Memory B cell (primary cell): ENCODE measurements around the gene PTGDR.

Experiments used
- ATAC-seq: fragments of 150-1000 bp; cut with Tn5 transposase; 2 replicates; pipeline ENCODE4 v1.10.0; 2021; ENCODE audit warnings: low read depth, mild to moderate bottlenecking, moderate library complexity
- DNase-seq, 2 donors: peaks; one replicate each; pipeline ENCODE4 v3.0.0; 2022; ENCODE audit warnings: low spot score in 2 of 2
- H3K27ac Mint-ChIP-seq: one replicate; pipeline ENCODE4 v1.8.0; 2022; ENCODE audit warnings: mild to moderate bottlenecking, moderate library complexity, mixed read lengths
- H3K27me3 Mint-ChIP-seq: one replicate; pipeline ENCODE4 v1.8.0; 2022; ENCODE audit warnings: mixed read lengths
- H3K36me3 Mint-ChIP-seq: one replicate; pipeline ENCODE4 v1.8.0; 2022; ENCODE audit warnings: mild to moderate bottlenecking, mixed read lengths
- H3K4me1 Mint-ChIP-seq: one replicate; pipeline ENCODE4 v1.8.0; 2022; ENCODE audit warnings: mixed read lengths
- H3K4me3 Mint-ChIP-seq: one replicate; pipeline ENCODE4 v1.8.0; 2022; ENCODE audit warnings: mild to moderate bottlenecking, moderate library complexity, mixed read lengths
- H3K9me3 Mint-ChIP-seq: one replicate; pipeline ENCODE4 v1.8.0; 2022; ENCODE audit warnings: mixed read lengths

PTGDR gene

DNA sequence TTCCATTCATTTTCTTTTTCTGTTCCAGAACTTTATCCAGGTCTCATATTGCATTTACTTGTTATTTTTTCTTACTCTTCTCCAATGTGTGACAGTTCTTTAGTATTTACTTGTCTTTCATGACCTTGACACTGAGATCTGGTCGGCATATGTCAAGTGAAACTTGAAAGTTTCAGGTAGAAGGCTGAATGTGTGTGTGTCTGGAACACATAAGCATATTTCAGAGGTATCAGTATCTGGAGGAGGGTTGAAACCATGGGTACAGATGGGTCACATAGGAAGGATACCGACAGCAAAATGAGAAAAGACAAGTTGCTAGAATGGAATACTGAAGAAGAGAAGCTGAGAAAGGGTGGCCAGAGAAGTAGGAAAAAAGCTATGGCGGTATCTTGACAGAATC lies 22.5 kb upstream of the PTGDR start:
- Mint-ChIP-seq H3K9me3 (peaks cover 4% of the 10 kb centered on the region), H3K27me3 (peaks cover 4% of the 10 kb centered on the region), H3K36me3 (peaks cover 3% of the 10 kb centered on the region), H3K27ac (no peak overlapping the region), H3K4me3 (no peak overlapping the region), H3K4me1 (peaks cover 7% of the 10 kb centered on the region)
- ATAC-seq (no peak), DNase-seq (no peak)

DNA sequence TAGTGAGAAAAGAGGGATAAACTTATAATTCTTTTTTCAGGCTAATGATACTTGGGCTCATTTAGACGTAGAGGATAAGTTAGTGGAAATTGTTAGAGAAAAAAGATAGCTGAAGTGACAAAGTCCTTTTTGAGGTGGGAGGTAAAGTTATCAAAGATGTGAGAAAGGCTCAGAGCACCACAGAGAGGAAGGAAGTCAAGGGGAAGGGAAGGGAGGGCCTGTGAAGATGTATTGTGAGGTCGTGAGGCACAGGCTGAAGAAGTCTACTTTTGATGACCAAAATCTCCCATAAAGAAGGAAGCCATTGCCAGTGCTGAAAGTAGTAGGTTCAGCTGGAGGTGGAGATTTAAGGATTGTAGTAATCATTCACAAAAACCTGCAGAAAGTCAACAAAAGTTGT lies 19.4 kb upstream of the PTGDR start:
- no peak for ATAC-seq
- H3K4me1 Mint-ChIP-seq = peaks cover 6% of the 10 kb centered on the region
- no peak for DNase-seq
- peaks cover 3% of the 10 kb centered on the region for H3K36me3 Mint-ChIP-seq
- peaks cover 5% of the 10 kb centered on the region for H3K27me3 Mint-ChIP-seq
- no peak overlapping the region for H3K4me3 Mint-ChIP-seq
- no peak overlapping the region for H3K27ac Mint-ChIP-seq
- H3K9me3 Mint-ChIP-seq = peaks cover 4% of the 10 kb centered on the region

DNA sequence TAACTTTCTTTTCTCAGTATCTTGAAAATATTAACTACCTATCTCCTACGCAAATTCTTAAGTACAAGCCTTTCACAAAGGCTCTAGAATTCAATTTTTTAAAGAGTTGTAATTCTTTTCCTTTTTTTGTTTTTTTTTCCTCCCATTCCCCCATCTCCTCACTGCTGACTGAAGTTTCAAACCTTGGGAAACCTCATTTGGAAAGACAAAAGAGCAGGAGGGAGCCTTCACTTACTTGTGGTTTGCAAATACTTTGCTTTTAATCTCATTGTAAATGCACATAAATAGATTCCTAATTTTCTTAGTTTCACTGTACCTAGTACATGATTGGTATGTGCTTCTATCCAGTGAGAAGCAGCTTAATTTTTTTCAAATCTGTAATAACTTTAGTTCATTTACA lies 15.8 kb upstream of the PTGDR start:
- ATAC-seq (no peak), DNase-seq (no peak)
- Mint-ChIP-seq H3K36me3 (peaks cover 3% of the 10 kb centered on the region), H3K4me3 (no peak overlapping the region), H3K4me1 (peaks cover 6% of the 10 kb centered on the region), H3K9me3 (peaks cover 4% of the 10 kb centered on the region), H3K27me3 (peaks cover 11% of the 10 kb centered on the region), H3K27ac (no peak overlapping the region)

DNA sequence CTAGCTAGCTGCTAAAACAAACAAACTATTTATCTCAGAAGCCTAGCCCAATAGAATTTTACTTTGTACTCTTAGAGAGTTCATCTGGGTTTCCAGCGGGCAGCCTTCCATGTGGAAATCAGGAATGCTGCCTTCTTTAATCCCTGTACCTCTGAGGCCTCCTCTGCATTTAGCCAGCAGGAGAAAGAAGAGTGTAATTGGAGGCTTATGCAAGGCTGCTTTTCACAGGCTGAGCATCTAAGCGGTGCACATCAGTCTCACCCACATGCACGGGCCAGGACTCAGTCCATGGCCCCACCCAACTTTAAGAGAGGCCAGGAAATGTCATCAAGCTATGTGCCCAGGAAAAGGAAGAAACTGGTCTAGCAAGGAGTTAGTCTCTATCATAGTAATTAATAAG lies 14.0 kb upstream of the PTGDR start:
- Mint-ChIP-seq H3K27ac (no peak overlapping the region), H3K9me3 (no peaks in the 10 kb centered on the region), H3K4me1 (no peaks in the 10 kb centered on the region), H3K36me3 (no peaks in the 10 kb centered on the region), H3K27me3 (peaks cover 11% of the 10 kb centered on the region), H3K4me3 (no peak overlapping the region)
- ATAC-seq (no peak), DNase-seq (no peak)

DNA sequence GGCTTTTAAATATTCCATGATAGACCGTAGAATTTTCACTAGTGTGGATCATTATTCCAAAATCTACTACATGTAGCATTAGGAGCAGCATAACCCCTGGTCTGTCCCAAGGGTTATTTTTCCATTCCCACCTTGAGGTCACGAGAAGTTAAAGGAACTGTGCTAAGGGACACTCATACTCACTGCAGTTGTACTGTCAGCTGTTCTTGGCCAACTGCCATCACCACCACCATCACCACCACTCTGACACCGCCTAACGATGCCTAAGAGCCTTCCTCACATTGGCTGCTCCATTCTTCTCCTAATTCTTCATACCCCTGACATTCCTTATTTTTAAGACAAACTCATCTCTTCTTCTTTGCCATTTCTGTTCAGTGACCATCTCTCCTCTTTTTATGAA lies 13.4 kb upstream of the PTGDR start:
- H3K4me1 Mint-ChIP-seq = peaks cover 3% of the 10 kb centered on the region
- no peak overlapping the region for H3K27ac Mint-ChIP-seq
- no peaks in the 10 kb centered on the region for H3K36me3 Mint-ChIP-seq
- DNase-seq (no peak), ATAC-seq (no peak)
- H3K27me3 Mint-ChIP-seq = peaks cover 14% of the 10 kb centered on the region
- H3K4me3 Mint-ChIP-seq = no peak overlapping the region
- H3K9me3 Mint-ChIP-seq = no peaks in the 10 kb centered on the region

DNA sequence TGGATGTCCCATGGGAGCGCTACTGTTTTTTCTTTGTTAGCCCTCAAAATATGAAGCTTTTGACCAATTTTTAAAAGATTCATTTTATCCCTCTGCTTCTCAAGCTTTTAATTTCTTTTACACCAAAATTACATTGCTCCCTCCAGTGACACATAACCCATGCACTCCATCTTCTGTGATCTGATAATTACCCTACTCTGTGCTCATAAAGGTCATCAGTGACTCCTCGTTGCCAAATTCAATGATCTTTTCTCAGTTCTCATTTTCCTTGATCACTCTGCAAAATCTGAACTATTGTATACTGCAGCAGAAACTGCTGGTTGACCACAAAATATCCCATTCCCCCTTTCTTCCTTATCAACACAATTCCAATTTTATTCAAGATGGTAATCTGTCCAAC lies 8.7 kb upstream of the PTGDR start:
- Mint-ChIP-seq H3K4me1 (peaks cover 6% of the 10 kb centered on the region), H3K9me3 (no peaks in the 10 kb centered on the region), H3K4me3 (no peak overlapping the region), H3K36me3 (no peaks in the 10 kb centered on the region), H3K27ac (no peak overlapping the region), H3K27me3 (peaks cover 12% of the 10 kb centered on the region)
- no peak for ATAC-seq
- DNase-seq = no peak

DNA sequence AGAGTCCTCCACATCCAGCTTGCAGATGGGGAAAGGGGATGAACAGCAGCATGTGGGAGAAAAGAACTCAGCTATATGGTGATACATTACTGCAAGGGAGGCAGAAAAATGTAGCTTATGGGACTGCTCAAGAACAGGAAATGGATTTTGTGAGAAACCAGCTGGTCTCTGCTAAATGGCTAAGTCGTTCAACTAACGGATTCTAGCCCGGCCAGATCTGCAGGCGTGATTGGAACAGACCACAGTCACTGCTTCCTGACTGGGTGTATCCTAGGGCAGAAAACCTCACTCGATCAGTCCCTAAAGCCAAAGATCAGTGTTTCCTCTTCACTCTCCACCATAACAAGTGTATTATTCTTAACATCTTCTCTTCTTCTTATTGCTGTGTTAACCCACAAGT lies 8.1 kb upstream of the PTGDR start:
- DNase-seq (no peak), ATAC-seq (no peak)
- no peak overlapping the region for H3K4me3 Mint-ChIP-seq
- no peak overlapping the region for H3K27ac Mint-ChIP-seq
- H3K4me1 Mint-ChIP-seq = peaks cover 6% of the 10 kb centered on the region
- no peaks in the 10 kb centered on the region for H3K36me3 Mint-ChIP-seq
- peaks cover 8% of the 10 kb centered on the region for H3K27me3 Mint-ChIP-seq
- no peaks in the 10 kb centered on the region for H3K9me3 Mint-ChIP-seq

DNA sequence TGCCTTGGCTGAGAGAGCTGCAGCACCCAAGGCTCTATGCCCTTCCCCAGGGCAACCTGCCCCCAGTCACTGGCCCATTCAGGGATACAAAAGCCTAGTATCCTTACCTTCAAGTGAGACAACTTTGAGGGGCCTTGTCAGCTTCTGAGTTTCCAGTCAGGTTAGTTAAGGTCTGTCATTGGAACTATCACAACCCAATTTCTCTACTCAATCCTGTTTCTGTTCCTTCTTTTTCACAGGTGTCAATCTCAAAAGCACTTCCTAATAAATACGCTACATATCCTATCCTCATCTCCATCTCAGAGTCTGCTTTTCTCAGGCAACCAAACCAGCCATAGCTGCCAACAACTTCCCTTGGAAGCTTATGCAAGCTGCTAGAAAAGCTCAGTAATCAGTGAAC lies 4.9 kb upstream of the PTGDR start:
- Mint-ChIP-seq H3K27ac (no peak overlapping the region), H3K4me3 (no peak overlapping the region), H3K9me3 (no peaks in the 10 kb centered on the region), H3K4me1 (peaks cover 11% of the 10 kb centered on the region), H3K27me3 (peaks cover 13% of the 10 kb centered on the region), H3K36me3 (no peaks in the 10 kb centered on the region)
- no peak for DNase-seq
- ATAC-seq = no peak

DNA sequence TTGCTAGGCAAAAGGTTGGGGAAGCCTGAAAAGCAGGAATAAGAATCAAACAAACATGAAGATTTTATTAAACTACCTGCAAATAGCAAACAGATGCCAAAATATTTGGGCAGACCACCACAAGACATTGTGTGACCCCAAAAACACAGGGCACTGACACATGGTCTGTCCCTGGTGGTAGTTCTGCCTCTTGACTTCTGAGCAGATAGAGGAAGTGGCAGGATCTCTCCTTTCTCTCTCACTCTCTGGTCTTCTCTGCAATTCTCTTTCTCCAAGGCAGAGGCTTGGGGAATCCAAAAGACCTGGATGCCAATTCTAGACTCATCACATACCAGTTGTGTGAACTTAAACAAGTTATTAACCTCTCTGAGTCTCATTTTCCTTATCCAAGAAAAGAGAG lies 4.3 kb upstream of the PTGDR start:
- Mint-ChIP-seq H3K27me3 (peaks cover 17% of the 10 kb centered on the region), H3K36me3 (no peaks in the 10 kb centered on the region), H3K4me1 (peaks cover 15% of the 10 kb centered on the region), H3K9me3 (no peaks in the 10 kb centered on the region), H3K27ac (no peak overlapping the region), H3K4me3 (no peak overlapping the region)
- DNase-seq (no peak), ATAC-seq (no peak)

DNA sequence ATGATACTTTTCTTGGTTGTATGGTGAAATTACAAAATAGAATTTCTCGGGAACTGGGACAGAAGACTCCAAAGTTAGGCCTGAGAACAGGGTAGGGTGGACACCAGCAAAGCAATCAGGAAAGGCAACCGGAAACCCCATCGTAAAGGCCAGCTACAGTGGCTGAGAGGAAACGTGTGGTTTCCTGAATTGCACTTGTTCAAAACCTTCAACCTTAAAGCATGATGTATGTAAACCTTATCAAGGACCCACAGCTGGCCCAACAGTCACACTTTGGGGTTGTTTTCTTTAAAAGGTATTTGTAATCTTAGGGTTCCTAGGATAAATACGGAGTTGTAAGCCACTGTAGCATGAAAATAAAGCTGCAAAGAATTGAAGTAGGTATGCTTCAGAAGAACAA lies 2.2 kb upstream of the PTGDR start:
- Mint-ChIP-seq H3K36me3 (no peaks in the 10 kb centered on the region), H3K27me3 (peaks cover 20% of the 10 kb centered on the region), H3K27ac (no peak overlapping the region), H3K4me1 (peaks cover 13% of the 10 kb centered on the region), H3K4me3 (no peak overlapping the region), H3K9me3 (no peaks in the 10 kb centered on the region)
- DNase-seq = no peak
- no peak for ATAC-seq

DNA sequence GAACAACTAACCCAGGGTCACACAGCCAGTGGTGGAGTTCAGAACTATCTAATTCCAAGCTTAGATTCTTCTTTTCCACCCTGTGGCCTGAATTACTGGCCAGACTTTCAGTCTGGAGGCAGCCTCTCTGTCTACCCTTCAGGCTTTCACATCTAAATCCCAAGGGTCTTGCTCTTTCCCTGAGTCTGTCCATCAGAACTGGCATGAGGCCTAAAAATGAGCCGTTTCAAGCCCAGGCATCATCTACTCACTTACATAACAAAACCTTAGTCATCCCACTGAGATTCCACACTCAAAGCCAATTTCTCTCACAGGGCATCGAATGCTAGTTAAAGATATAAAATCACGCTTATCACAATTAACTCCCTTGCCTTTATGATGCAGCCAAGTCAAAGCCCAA lies 1.3 kb upstream of the PTGDR start:
- H3K27me3 Mint-ChIP-seq = peaks cover 20% of the 10 kb centered on the region
- H3K36me3 Mint-ChIP-seq = no peaks in the 10 kb centered on the region

DNA sequence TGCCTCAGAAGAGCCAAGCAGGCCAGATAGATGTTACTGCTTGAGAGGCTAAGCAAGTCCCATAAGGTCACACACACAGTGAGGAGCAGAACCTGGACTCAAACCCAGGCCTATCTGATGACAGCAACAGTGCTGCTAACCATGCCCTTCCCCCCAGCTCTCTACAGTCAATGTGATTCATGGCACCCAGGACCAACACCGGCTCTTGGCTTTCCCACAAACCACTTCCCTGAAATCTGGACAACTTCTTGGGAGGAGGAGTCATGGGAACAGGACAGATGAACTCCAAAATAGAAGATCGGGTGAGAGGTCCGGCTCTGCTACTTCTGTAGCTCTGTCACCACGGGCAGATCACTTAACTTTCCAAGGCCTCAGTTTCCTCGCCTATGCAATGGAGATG lies 716 bp upstream of the PTGDR start:
- Mint-ChIP-seq H3K4me1 (peaks cover 13% of the 10 kb centered on the region), H3K27me3 (peaks cover 20% of the 10 kb centered on the region), H3K36me3 (no peaks in the 10 kb centered on the region), H3K27ac (no peak overlapping the region), H3K4me3 (no peak overlapping the region), H3K9me3 (no peaks in the 10 kb centered on the region)
- no peak for ATAC-seq
- DNase-seq = no peak

More for the DNA sequence above, 1.3 kb upstream of the PTGDR start:
- Mint-ChIP-seq H3K4me3 (no peak overlapping the region), H3K9me3 (no peaks in the 10 kb centered on the region), H3K4me1 (peaks cover 13% of the 10 kb centered on the region), H3K27ac (no peak overlapping the region)
- ATAC-seq = no peak
- no peak for DNase-seq

DNA sequence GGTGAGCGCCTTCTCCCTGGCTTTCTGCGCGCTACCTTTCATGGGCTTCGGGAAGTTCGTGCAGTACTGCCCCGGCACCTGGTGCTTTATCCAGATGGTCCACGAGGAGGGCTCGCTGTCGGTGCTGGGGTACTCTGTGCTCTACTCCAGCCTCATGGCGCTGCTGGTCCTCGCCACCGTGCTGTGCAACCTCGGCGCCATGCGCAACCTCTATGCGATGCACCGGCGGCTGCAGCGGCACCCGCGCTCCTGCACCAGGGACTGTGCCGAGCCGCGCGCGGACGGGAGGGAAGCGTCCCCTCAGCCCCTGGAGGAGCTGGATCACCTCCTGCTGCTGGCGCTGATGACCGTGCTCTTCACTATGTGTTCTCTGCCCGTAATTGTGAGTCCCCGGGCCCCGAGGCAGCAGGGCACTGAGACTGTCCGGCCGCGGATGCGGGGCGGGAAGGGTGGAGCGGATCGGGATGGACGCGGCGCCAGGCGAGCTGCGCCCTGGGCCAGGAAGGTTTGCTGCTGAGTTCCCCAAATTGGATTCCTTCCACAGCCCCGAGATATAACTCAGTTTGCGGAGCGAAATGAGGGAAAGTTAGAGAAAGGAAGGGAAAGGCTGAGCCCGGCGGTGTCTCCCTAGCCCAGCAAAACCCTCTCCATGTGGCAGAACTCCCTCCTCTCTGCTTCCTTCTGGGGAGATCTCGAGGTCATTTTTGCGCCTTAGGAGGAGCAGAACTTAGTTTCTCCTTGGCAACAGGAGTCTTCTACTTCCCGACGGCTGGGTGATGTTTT lies 972 bp downstream of the PTGDR start:
- H3K9me3 Mint-ChIP-seq = no peaks in the 10 kb centered on the region
- H3K36me3 Mint-ChIP-seq = no peaks in the 10 kb centered on the region
- DNase-seq = no peak
- H3K27me3 Mint-ChIP-seq = peaks cover 21% of the 10 kb centered on the region
- H3K4me1 Mint-ChIP-seq = peaks cover 10% of the 10 kb centered on the region
- ATAC-seq = no peak
- H3K27ac Mint-ChIP-seq = no peak overlapping the region
- no peak overlapping the region for H3K4me3 Mint-ChIP-seq

DNA sequence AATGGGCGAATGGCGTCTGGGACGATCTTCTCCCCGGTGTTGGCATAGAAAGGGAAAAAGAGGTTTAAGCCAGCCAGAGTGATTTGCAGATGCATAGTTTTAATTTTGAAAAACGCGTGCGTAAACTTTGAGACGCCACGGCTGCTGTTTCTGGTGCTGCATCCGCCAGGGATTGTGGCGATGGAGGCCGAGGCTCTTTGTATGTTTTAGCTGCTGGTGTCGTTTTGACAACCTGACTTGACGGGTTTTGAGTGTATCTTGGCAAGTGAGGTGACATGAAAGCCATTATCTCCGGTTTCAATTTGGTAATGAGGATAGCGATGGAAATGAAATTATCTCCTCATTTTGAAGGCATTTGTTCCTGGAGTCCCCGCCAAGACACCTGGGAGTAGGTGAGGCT lies 1.6 kb downstream of the PTGDR start:
- Mint-ChIP-seq H3K9me3 (no peaks in the 10 kb centered on the region), H3K36me3 (no peaks in the 10 kb centered on the region), H3K4me1 (peaks cover 10% of the 10 kb centered on the region), H3K27me3 (peaks cover 21% of the 10 kb centered on the region), H3K27ac (no peak overlapping the region), H3K4me3 (no peak overlapping the region)
- DNase-seq = no peak
- no peak for ATAC-seq

DNA sequence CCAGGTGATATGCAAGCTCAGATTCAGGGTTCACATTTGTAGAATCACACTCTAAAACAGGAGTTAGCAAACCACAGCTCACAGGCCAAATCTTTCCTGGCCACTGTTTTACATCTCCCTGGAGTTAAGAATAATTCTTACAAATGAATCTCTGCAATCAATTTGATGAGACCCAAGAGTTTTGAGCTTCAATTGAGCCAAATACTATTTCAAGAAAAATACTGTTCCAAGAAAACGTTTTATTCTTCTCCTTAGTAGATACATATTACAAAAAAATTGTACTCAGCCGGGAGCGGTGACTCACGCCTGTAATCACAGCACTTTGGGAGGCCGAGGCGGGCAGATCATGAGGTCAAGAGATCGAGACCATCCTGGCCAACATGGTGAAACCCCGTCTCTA lies 2.5 kb downstream of the PTGDR start:
- no peak overlapping the region for H3K27ac Mint-ChIP-seq
- DNase-seq (no peak), ATAC-seq (no peak)
- H3K4me1 Mint-ChIP-seq = peaks cover 10% of the 10 kb centered on the region
- no peaks in the 10 kb centered on the region for H3K36me3 Mint-ChIP-seq
- no peaks in the 10 kb centered on the region for H3K9me3 Mint-ChIP-seq
- peaks cover 21% of the 10 kb centered on the region for H3K27me3 Mint-ChIP-seq
- no peak overlapping the region for H3K4me3 Mint-ChIP-seq
